ENCODE results near the gene UCK2.

DNA sequence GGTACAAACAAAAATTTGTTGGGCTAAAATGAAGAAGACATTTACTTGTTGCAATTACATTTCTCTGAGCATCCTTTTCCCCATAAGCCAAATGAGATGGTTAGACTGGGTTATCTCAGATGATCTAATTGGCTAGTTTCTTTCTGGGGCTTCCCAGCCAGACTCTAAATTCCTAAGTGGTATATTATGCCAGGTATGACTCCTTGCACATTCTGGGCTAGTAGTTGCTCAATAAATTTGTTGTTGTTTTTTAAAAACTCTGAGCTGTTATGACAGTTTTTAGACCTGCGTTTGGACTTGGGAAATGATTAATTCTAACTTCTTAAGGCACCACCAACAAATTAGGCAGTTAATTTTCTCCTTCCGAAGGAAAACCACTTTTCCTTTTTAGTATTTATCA, 66.1 kb downstream of the UCK2 start:
- TF ChIP-seq, protein P1, sequence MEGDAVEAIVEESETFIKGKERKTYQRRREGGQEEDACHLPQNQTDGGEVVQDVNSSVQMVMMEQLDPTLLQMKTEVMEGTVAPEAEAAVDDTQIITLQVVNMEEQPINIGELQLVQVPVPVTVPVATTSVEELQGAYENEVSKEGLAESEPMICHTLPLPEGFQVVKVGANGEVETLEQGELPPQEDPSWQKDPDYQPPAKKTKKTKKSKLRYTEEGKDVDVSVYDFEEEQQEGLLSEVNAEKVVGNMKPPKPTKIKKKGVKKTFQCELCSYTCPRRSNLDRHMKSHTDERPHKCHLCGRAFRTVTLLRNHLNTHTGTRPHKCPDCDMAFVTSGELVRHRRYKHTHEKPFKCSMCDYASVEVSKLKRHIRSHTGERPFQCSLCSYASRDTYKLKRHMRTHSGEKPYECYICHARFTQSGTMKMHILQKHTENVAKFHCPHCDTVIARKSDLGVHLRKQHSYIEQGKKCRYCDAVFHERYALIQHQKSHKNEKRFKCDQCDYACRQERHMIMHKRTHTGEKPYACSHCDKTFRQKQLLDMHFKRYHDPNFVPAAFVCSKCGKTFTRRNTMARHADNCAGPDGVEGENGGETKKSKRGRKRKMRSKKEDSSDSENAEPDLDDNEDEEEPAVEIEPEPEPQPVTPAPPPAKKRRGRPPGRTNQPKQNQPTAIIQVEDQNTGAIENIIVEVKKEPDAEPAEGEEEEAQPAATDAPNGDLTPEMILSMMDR (IDR thresholded peaks at IDR 0.05; ENCODE audit: low read depth, low read length) = no peak
- TF ChIP-seq EZH2phosphoT487 (IDR thresholded peaks at IDR 0.05; ENCODE audit: low read depth) = no peak
